Daoy (cell line): ENCODE results near the gene ADGRD2. TPM values are rescaled to one million over a fixed set of nuclear protein-coding genes. Genes with fewer than 3 reads are reported as not detected.

ENCODE experiments used
- DNase-seq: peaks from one replicate; pipeline ENCODE4 v3.0.0-alpha.2; 2015; ENCODE audit warnings: low read depth
- total RNA-seq: library from RNA; depleted of rRNA; stranded (reverse); fragments of >200 nt; shearing (Covaris generic); gene quantifications from 2 replicates; pipeline ENCODE4 v1.2.3, GENCODE V29; 2014

The ADGRD2 gene
- total RNA-seq, 1 experiment from 2014 or later, result 0.23 TPM

- DNase-seq, result no peak
These were observed 46.2 kb downstream of the ADGRD2 start for GRCh38 chr9:124496463-124496862.

GRCh38 chr9:124497441-124497840 is 47.2 kb downstream of the ADGRD2 start:
- no peak for DNase-seq

GRCh38 chr9:124498040-124498439 is 47.8 kb downstream of the ADGRD2 start:
- no peak for DNase-seq

GRCh38 chr9:124498499-124499146 is 48.4 kb downstream of the ADGRD2 start:
- DNase-seq, result no peak

GRCh38 chr9:124499216-124499615 is 49.0 kb downstream of the ADGRD2 start:
- no peak for DNase-seq

GRCh38 chr9:124500028-124500795 is 50.0 kb downstream of the ADGRD2 start:
- DNase-seq, result no peak

GRCh38 chr9:124500796-124501611 is 50.8 kb downstream of the ADGRD2 start:
- no peak for DNase-seq

- no peak for DNase-seq
These were observed 51.6 kb downstream of the ADGRD2 start for GRCh38 chr9:124501771-124502320.

- DNase-seq, result no peak
These were observed 52.8 kb downstream of the ADGRD2 start for GRCh38 chr9:124502711-124503702.

- no peak for DNase-seq
These were observed 53.7 kb downstream of the ADGRD2 start for GRCh38 chr9:124503713-124504529.

- DNase-seq, result no peak
These were observed 54.3 kb downstream of the ADGRD2 start for GRCh38 chr9:124504530-124505005.

- DNase-seq, result no peak
These were observed 55.0 kb downstream of the ADGRD2 start for GRCh38 chr9:124505006-124505900.

GRCh38 chr9:124505901-124506346 is 55.7 kb downstream of the ADGRD2 start:
- no peak for DNase-seq

- DNase-seq, result no peak
These were observed 56.2 kb downstream of the ADGRD2 start for GRCh38 chr9:124506433-124506832.

- no peak for DNase-seq
These were observed 57.0 kb downstream of the ADGRD2 start, which contains the start of gene NR5A1 for GRCh38 chr9:124506931-124507879. TSS of gene NR5A1 (minus strand) at chr9:124507399. CDS start at chr9:124503395, 4,004 bp downstream.

- DNase-seq, result no peak
These were observed 57.7 kb downstream of the ADGRD2 start for GRCh38 chr9:124507880-124508423.
